H1 (cell line): ENCODE results near the gene GAS7.

Experiments used
- CTCF ChIP-seq, 3 experiments: IDR thresholded peaks; 1 replicate in 2 of 3; 2 replicates in 1 of 3; pipeline versions ENCODE4 v1.5.1 to v1.6.1; 2011; ENCODE audit warnings: low read length in 3 of 3, mild to moderate bottlenecking in 3 of 3, inconsistent platforms in 2 of 3, low read depth in 1 of 3, moderate library complexity in 1 of 3; ENCODE audit not compliant: insufficient read depth in 1 of 3; ENCODE audit errors: control extremely low read depth in 1 of 3
- EZH2 ChIP-seq: fragments of 200-600 bp; sonication (generic); IDR thresholded peaks from 2 replicates; pipeline ENCODE4 v1.7.1; 2012; ENCODE audit warnings: low read depth, mild to moderate bottlenecking, moderate library complexity, low read length, inconsistent platforms; ENCODE audit not compliant: severe bottlenecking
- JUN ChIP-seq: IDR thresholded peaks from 2 replicates; pipeline ENCODE4 v1.6.1; 2011; ENCODE audit warnings: low read depth, mild to moderate bottlenecking, improper control_type of control experiment, low read length
- MAX ChIP-seq: IDR thresholded peaks from 2 replicates; pipeline ENCODE4 v1.6.1; 2012; ENCODE audit warnings: inconsistent platforms
- POLR2A ChIP-seq, 2 experiments: IDR thresholded peaks; 1 replicate in 1 of 2; 2 replicates in 1 of 2; pipeline ENCODE4 v1.6.1; 2011; ENCODE audit warnings: low read depth in 2 of 2, low read length in 2 of 2, mild to moderate bottlenecking in 2 of 2; ENCODE audit errors: control extremely low read depth in 1 of 2
- RFX5 ChIP-seq: IDR thresholded peaks from 2 replicates; pipeline ENCODE4 v1.6.1; 2011; ENCODE audit warnings: low read depth, low read length, improper control_type of control experiment, borderline replicate concordance

GRCh38 chr17:10025224-10025623 is 173.2 kb downstream of the GAS7 start:
- TF ChIP-seq POLR2A (IDR thresholded peaks at IDR 0.05; ENCODE audit: control extremely low read depth in 1 of 2, low read depth in 2 of 2, low read length in 2 of 2) (no peak), RFX5 (no peak), EZH2 (no peak), MAX (no peak), JUN (no peak), CTCF (IDR thresholded peaks at IDR 0.05; ENCODE audit: control extremely low read depth in 1 of 3, insufficient read depth in 1 of 3, low read depth in 1 of 3, low read length in 3 of 3) (no peak)
